Measurements from ENCODE around the gene FOXK2. TPM values are rescaled to one million over a fixed set of nuclear protein-coding genes. Genes with fewer than 3 reads are reported as not detected.
"Not testable (repeated sequence)": the region's sequence is repeated elsewhere in the genome, so short reads cannot be mapped to it uniquely, and the experiment has no call there.

The FOXK2 gene
- total RNA-seq, 2 experiments from 2014 or later: 59.6 to 60.8 TPM

DNA sequence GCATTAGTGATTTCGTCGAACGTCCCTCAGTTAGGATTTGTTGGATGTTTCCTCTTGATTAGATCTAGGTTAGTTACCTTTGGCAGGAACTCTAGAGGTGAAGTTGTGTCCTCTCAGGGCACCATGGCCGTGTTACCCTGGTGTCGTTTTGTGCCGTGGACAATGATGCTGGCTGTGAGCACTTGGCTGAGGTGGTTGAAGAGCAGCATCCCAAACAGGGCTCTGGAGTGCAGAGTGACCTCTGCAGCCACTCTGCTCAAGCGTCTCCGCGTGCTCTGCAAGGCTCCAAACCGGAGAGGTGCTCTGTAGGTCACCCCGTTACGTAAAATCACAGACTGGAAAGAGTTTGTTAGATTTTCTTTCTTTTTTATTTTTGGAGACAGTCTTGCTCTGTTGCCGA, 33.0 kb downstream of the FOXK2 start:
- H3K4me1 Mint-ChIP-seq: peaks cover 24% of the 10 kb centered on the region
- DNase-seq: no peak
- H3K27ac Mint-ChIP-seq: no peak overlapping the region
- no peaks in the 10 kb centered on the region for H3K27me3 Mint-ChIP-seq
- no peak for ATAC-seq (ENCODE audit: low read depth)
- no peak overlapping the region for H3K4me3 Mint-ChIP-seq
- POLR2A ChIA-PET: no interaction called here
- H3K9me3 Mint-ChIP-seq: no peaks in the 10 kb centered on the region
- H3K36me3 Mint-ChIP-seq: peaks cover 5% of the 10 kb centered on the region

DNA sequence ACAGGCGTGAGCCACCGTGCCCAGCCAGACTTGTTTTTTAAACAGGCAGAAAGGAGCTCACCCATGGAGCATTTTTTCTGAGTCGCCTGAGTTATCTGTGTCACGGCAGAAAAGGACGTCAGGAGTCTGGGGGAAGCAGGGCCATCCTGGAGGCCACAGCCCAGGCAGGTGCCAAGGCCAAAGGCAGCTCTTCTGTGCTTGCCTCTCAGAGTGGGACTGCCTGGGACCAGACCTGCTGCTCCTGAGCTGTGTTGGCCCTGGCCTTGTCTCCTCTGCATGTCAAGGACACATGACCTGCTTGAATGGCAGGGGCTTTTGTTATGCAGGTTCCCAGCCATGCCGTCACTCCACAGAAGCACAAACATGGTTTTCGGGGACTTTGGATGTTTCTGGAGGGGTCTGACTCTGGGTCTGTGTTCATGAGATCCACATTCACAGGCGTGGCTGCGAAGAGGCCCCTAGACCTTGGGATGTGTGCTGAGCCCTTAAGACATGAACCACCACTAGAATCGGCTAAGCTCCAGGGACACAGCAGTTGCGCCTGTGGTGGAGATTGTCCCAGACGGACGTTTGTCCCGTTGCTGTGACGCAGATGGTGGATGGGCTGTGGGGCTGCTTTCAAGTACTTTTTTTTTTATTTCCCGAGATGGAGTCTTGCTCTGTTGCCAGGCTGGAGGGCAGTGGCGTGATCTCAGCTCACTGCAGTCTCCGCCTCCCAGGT, 33.8 kb downstream of the FOXK2 start:
- DNase-seq (no peak), ATAC-seq (ENCODE audit: low read depth) (no peak)
- H3K9me3 Mint-ChIP-seq: no peaks in the 10 kb centered on the region
- POLR2A ChIA-PET: no interaction called here
- no peaks in the 10 kb centered on the region for H3K36me3 Mint-ChIP-seq
- no peak overlapping the region for H3K27ac Mint-ChIP-seq
- no peaks in the 10 kb centered on the region for H3K27me3 Mint-ChIP-seq
- no peak overlapping the region for H3K4me3 Mint-ChIP-seq
- peaks cover 17% of the 10 kb centered on the region for H3K4me1 Mint-ChIP-seq

DNA sequence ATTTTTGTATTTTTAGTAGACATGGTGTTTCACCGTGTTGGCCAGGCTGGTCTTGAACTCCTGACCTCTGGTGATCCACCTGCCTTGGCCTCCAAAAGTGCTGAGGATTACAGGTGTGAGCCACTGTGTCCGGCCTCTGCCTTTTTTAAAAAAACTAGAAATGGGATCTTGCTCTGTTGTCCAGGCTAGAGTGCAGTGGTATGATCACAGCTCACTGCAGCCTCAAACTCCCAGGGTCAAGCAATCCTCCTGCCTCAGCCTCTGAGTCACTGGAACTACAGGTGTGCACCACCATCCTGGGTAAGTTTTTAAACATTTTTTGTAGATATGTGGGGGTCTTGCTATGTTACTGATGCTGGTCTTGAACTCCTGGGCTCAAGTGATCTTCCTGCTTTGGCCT, 38.0 kb downstream of the FOXK2 start:
- POLR2A ChIA-PET; ATAC-seq (ENCODE audit: low read depth); H3K36me3 Mint-ChIP-seq; H3K27me3 Mint-ChIP-seq; DNase-seq; H3K9me3 Mint-ChIP-seq; H3K27ac Mint-ChIP-seq; H3K4me3 Mint-ChIP-seq: not testable (repeated sequence)
- H3K4me1 Mint-ChIP-seq: peaks cover 11% of the 10 kb centered on the region

DNA sequence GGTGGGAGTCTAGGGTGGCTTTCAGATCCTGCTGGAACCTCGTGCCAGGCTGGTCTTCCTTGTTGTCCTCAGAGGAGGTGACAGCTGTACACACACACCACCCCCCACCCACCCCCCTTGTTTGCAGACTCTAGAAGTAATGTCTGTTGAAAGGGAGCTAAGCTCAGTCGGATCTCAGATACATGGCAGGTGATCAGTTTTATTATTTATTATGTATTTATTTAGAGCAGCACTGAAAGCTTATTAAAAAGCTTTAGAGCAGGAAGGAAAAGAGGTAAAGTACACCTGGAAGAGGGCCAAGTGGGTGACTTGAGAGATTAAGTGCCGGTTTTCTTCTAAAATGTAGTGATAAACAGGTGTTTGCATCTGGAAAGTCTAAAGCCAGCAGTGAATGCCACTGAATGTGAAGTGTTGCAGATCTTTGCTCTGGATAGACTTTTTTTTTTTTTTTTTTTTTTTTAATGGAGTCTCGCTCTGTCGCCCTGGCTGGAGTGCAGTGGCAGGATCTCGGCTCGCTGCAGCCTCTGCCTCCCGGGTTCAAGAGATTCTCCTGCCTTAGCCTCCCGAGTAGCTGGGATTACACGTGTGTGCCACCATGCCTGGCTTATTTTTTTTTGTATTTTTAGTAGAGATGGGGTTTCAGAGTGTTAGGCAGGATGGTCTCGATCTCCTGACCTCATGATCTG, 40.2 kb downstream of the FOXK2 start:
- Mint-ChIP-seq H3K9me3 (no peaks in the 10 kb centered on the region), H3K4me3 (no peak overlapping the region), H3K36me3 (no peaks in the 10 kb centered on the region), H3K4me1 (peaks cover 6% of the 10 kb centered on the region), H3K27me3 (no peaks in the 10 kb centered on the region), H3K27ac (no peak overlapping the region)
- POLR2A ChIA-PET: no interaction called here
- ATAC-seq (ENCODE audit: low read depth): no peak
- no peak for DNase-seq

DNA sequence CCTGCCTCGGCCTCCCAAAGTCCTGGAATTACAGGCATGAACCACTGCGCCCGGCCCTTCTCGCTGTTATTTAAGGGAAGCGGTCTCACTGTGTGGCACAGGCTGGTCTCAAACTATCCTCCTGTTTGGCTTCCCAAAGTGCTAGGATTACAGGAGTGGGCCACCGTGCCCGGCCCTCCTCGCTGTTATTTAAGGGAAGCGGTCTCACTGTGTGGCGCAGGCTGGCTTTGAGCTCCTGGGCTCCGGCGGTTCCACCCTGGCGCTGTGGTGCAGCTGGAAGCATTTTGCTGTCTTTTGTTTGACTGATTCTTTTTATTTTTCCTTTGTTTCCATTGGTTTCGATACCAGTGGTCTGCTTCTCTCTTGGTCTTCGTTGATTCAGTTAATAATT, 40.7 kb downstream of the FOXK2 start:
- H3K36me3 Mint-ChIP-seq: peaks cover 5% of the 10 kb centered on the region
- no peaks in the 10 kb centered on the region for H3K9me3 Mint-ChIP-seq
- DNase-seq: no peak
- H3K27ac Mint-ChIP-seq: no peak overlapping the region
- POLR2A ChIA-PET: no interaction called here
- H3K27me3 Mint-ChIP-seq: no peaks in the 10 kb centered on the region
- ATAC-seq (ENCODE audit: low read depth): no peak
- peaks cover 6% of the 10 kb centered on the region for H3K4me1 Mint-ChIP-seq
- H3K4me3 Mint-ChIP-seq: no peak overlapping the region

DNA sequence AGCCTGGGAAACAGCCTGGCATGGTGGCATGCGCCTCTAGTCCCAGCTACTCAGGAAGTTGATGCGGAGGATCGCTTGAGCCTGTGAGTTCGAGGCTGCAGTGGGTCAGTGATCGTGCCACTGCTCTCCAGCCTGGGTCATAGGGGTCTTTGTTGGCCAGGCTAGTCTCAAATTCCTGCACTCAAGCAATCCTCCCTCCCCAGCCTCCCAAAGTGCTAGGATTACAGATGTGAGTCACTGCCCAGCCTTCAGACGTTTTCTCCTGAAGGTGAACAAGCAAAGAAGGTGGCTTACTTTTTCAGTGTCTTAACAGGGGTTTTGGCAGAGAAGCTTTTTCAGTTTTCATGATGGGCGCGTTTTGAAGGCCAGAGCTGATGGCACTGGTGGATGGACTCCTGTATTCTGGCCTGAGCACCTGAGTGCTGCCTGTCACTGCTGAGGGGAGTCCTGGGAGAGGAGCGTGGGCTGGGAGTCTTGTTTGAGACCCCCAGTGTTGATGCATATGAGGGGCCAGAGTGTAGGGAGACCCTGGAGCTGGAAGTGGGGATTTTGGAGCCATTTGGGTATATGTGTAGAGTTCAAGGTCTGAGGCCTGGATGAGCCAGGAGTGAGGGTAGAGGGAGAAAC, 41.4 kb downstream of the FOXK2 start:
- H3K27ac Mint-ChIP-seq: peak overlapping the region; percentile 4
- H3K4me3 Mint-ChIP-seq: no peak overlapping the region
- peaks cover 6% of the 10 kb centered on the region for H3K4me1 Mint-ChIP-seq
- POLR2A ChIA-PET: no interaction called here
- ATAC-seq (ENCODE audit: low read depth) (no peak), DNase-seq (no peak)
- H3K27me3 Mint-ChIP-seq: no peaks in the 10 kb centered on the region
- H3K36me3 Mint-ChIP-seq: peaks cover 6% of the 10 kb centered on the region
- no peaks in the 10 kb centered on the region for H3K9me3 Mint-ChIP-seq

DNA sequence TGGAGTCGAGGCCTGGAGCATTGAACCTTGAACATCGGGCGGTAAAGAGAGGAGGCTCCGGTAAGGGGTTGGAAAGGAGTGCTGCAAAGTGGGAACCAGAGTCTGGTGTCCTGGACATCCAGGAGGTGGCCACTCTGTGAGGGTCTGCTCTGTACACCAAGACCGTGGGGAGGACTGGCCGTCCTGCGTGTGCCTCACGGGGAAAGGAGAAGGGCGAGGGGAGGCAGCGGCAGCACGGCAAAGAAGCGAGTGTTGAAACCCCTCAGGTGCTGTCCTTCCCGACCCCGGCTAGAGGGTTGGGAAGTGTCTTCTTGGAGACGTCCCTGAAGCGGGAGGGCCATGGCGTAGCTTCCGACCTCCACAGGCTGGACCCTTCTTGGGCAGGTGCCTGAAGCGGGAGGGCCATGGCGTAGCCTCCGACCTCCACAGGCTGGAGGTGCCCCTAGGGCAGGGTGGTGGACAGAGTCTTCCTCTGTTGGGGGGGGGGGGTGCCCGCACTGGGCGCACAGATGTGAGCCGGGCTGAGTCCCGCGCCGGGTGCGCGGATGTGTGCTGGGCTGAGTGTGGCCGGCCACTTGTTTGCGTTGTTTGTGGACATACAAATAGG, 42.0 kb downstream of the FOXK2 start:
- Mint-ChIP-seq H3K27me3 (no peaks in the 10 kb centered on the region), H3K4me1 (peaks cover 6% of the 10 kb centered on the region), H3K36me3 (peaks cover 6% of the 10 kb centered on the region), H3K9me3 (no peaks in the 10 kb centered on the region), H3K4me3 (no peak overlapping the region), H3K27ac (no peak overlapping the region)
- POLR2A ChIA-PET: no interaction called here
- DNase-seq: no peak
- no peak for ATAC-seq (ENCODE audit: low read depth)

DNA sequence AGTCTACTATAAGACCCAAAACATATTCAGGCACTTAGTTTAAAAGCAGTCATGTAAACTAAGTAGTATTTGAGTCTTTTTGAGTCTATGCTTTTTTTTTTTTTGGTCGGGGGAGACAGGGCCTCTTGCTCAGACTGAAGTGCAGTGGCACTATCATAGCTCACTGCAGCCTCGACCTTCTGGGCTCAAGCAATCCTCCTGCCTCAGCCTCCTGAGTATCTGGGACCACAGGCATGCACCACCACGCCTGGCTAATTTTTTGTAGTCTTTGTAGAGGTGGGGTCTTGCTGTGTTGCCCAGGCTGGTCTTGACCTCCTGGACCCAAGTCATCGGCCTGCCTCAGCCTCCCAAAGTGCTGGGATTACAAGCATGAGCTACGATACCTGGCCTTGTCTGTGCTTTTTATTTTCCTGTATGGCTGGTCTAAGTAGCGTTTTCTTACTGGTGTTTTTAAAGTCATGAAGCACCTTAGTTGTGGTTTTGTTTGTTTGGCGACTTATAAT, 43.2 kb downstream of the FOXK2 start:
- H3K36me3 Mint-ChIP-seq; POLR2A ChIA-PET; H3K27me3 Mint-ChIP-seq; H3K27ac Mint-ChIP-seq; H3K4me3 Mint-ChIP-seq; ATAC-seq (ENCODE audit: low read depth); DNase-seq; H3K9me3 Mint-ChIP-seq; H3K4me1 Mint-ChIP-seq: not testable (repeated sequence)

DNA sequence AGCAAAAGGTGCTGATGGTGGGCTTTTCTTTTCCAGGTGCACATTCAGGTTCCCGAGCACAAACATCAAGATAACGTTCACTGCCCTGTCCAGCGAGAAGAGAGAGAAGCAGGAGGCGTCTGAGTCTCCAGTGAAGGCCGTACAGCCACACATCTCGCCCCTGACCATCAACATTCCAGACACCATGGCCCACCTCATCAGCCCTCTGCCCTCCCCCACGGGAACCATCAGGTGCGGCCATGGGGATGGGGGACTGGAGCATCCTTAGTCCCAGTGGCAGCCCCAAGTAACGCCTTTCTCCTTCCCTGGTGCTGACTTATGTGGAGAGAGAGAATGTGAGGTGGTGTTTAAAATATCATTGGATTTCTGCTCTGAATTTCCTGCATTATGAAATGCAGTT, 43.8 kb downstream of the FOXK2 start:
- ATAC-seq (ENCODE audit: low read depth): no peak

DNA sequence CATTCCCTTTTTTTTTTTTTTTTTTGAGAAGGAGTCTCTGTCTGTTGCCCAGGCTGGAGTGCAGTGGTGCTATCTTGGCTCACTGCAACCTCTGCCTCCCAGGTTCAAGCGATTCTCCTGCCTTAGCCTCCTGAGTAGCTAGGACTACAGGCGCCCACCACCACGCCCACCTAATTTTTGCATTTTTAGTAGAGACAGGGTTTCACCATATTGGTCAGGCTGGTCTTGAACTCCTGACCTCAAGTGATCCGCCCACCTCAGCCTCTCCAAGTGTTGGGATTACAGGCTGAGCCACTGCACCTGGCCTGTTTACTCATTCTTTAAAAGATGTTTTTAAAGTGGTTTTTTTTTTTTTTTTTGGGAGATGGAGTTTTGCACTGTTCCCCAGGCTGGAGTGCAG, 44.2 kb downstream of the FOXK2 start:
- POLR2A ChIA-PET; H3K27me3 Mint-ChIP-seq; H3K4me1 Mint-ChIP-seq; H3K36me3 Mint-ChIP-seq; H3K27ac Mint-ChIP-seq; ATAC-seq (ENCODE audit: low read depth); H3K9me3 Mint-ChIP-seq; DNase-seq; H3K4me3 Mint-ChIP-seq: not testable (repeated sequence)

More for the DNA sequence above, 43.8 kb downstream of the FOXK2 start:
- H3K9me3 Mint-ChIP-seq: no peaks in the 10 kb centered on the region
- DNase-seq: no peak
- H3K36me3 Mint-ChIP-seq: peaks cover 6% of the 10 kb centered on the region
- H3K4me1 Mint-ChIP-seq: peaks cover 5% of the 10 kb centered on the region
- H3K27me3 Mint-ChIP-seq: no peaks in the 10 kb centered on the region
- no peak overlapping the region for H3K27ac Mint-ChIP-seq
- POLR2A ChIA-PET: no interaction called here
- H3K4me3 Mint-ChIP-seq: no peak overlapping the region

DNA sequence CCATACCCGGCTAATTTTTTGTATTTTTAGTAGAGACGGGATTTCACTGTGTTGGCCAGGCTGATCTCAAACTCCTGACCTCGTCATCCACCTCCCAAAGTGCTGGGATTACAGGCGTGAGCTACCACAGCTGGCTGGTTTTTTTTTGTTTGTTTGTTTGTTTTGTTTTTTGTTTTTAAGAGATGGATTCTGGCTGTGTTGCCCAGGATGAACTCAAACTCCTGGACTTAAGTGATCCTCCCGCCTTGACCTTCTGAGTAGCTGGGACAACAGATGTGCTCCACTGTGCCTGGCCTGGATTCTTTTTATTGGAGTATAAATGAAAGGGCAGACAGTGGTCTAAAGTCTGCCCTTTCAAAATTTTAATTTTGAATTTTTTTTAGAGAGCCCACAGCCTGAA, 44.7 kb downstream of the FOXK2 start:
- Mint-ChIP-seq H3K27me3 (no peaks in the 10 kb centered on the region), H3K36me3 (peaks cover 6% of the 10 kb centered on the region), H3K27ac (peak overlapping the region; percentile 38), H3K9me3 (no peaks in the 10 kb centered on the region), H3K4me1 (peaks cover 5% of the 10 kb centered on the region), H3K4me3 (no peak overlapping the region)
- ATAC-seq (ENCODE audit: low read depth): no peak
- POLR2A ChIA-PET: no interaction called here
- DNase-seq: no peak

DNA sequence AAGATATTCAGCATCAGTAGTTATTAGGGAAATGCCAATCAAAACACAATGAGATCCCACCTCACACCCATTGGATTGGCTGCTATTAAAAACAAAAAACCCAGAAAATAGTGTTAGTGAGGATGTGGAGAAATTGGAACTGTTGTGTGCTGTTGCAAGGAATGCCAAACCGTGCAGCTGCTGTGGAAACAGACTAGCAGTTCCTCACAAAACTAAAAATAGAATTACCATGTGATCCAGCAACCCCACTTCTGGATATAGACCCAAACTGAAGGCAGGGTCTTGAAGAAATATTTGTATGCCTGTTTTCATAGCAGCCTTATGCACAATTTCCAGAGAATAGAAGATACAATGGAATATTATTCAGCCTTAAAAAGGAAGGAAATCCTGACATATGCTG, 46.0 kb downstream of the FOXK2 start:
- Mint-ChIP-seq H3K27me3 (no peaks in the 10 kb centered on the region), H3K4me1 (peaks cover 5% of the 10 kb centered on the region), H3K4me3 (no peak overlapping the region), H3K27ac (no peak overlapping the region), H3K36me3 (peaks cover 6% of the 10 kb centered on the region), H3K9me3 (no peaks in the 10 kb centered on the region)
- POLR2A ChIA-PET: no interaction called here
- no peak for DNase-seq
- no peak for ATAC-seq (ENCODE audit: low read depth)

DNA sequence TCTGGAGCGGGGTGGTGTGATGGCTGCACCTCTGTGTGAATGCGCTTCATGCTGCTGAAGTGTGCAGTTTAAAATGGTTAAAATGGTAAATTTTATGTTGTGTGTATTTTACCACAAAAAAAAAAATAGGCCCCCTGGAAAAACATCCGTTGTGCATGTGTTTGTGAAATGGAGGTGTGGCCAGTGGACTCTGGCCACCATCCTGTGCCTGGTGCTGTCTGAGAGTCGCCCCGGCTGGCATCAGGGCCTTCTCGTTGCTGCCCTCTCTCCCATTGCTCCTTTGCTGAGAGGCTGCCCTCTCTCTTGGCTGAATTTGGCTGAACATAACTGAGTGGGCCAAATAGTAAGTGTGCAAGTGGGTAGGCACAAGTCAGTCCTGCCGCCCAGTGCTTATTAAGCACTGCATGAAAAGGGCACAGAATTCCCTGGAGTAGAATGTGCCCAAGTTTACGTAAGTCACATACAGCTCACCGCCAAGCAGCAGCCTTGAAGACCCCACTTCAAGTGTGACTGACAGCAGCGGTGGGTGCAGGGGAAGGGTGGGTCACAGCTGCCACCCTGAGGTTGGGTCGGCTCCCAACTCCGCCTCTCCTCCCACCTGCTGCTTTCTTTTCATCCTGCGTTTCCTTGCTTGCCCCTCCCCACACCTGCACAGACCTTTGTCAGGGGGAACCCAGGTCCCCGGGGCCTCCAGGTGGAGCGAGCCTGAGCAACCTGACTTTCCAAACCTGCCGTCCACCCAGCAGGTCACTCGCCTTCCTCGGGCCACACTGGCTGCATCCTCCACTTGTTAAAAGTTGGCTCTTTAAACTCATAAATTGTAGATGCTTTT, 46.8 kb downstream of the FOXK2 start:
- H3K4me1 Mint-ChIP-seq: peaks cover under 1% of the 10 kb centered on the region
- no peaks in the 10 kb centered on the region for H3K9me3 Mint-ChIP-seq
- H3K27ac Mint-ChIP-seq: no peak overlapping the region
- H3K36me3 Mint-ChIP-seq: peaks cover 6% of the 10 kb centered on the region
- H3K27me3 Mint-ChIP-seq: no peaks in the 10 kb centered on the region
- no peak for ATAC-seq (ENCODE audit: low read depth)
- no peak overlapping the region for H3K4me3 Mint-ChIP-seq
- POLR2A ChIA-PET: no interaction called here
- DNase-seq: no peak

All from activated naive CD8-positive, alpha-beta T cell treated with anti-CD3 and anti-CD28 coated beads, Interleukin-2, amount 10 ng/mL, durations not matched to agents 7 days and 5 days (primary cell).